SU-DHL-6 (cell line): ENCODE results near the gene PIGR.

Source experiments
- EZH2phosphoT487 ChIP-seq: fragments of 200-600 bp; sonication (generic), shearing (Covaris generic); conservative IDR thresholded peaks from 2 replicates; pipeline ENCODE4 v1.6.1; 2018; ENCODE audit warnings: mild to moderate bottlenecking, antibody characterized with exemption, low read length, moderate library complexity, mixed read lengths
- TF ChIP-seq, protein P1 (sequence below): fragments of 200-600 bp; sonication (generic); IDR thresholded peaks from one replicate; pipeline ENCODE4 v1.5.1; 2017; ENCODE audit warnings: antibody characterized with exemption, mild to moderate bottlenecking, low read length, moderate library complexity; ENCODE audit not compliant: insufficient read depth, poor library complexity, severe bottlenecking

DNA sequence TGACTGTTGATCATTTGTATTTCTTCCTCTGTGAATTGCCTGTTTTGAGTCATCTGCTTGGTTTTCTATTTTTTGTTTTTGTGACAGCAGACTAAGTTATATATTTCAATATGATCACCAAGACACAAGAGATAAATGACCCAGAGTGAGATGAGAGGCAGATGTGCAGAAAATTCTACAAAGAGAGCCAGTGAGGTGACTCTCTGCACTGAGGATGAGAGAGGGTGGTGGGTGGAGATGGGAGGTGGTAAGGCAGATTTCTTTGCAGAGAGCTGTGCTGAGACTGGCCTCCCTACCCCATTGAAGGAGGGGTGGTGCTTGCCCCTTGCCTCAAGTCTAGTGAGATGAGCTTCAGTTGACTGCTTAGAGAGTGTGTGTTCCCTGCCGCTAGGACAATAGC, 41.6 kb upstream of the PIGR start:
- TF ChIP-seq, protein P1, sequence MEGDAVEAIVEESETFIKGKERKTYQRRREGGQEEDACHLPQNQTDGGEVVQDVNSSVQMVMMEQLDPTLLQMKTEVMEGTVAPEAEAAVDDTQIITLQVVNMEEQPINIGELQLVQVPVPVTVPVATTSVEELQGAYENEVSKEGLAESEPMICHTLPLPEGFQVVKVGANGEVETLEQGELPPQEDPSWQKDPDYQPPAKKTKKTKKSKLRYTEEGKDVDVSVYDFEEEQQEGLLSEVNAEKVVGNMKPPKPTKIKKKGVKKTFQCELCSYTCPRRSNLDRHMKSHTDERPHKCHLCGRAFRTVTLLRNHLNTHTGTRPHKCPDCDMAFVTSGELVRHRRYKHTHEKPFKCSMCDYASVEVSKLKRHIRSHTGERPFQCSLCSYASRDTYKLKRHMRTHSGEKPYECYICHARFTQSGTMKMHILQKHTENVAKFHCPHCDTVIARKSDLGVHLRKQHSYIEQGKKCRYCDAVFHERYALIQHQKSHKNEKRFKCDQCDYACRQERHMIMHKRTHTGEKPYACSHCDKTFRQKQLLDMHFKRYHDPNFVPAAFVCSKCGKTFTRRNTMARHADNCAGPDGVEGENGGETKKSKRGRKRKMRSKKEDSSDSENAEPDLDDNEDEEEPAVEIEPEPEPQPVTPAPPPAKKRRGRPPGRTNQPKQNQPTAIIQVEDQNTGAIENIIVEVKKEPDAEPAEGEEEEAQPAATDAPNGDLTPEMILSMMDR, result no peak
- no peak for TF ChIP-seq EZH2phosphoT487
